ENCODE measurements around the gene PLCB4.
A peak's percentile ranks its signal among the peaks of the same experiment; 100 is the strongest.

PLCB4 gene

GRCh38 chr20:9319687-9320384 is 250.9 kb downstream of the PLCB4 start:
- Histone ChIP-seq H3K4me3 (ENCODE audit: low read depth, low read length) (no peak overlapping the region), H3K36me3 (replicated peaks) (no peaks in the 10 kb centered on the region), H3K27ac (no peak overlapping the region), H3K27me3 (replicated peaks) (no peaks in the 10 kb centered on the region)
- no peak for DNase-seq
- TF ChIP-seq CTCF (IDR thresholded peaks at IDR 0.05; ENCODE audit: low read depth, low read length, missing control alignments) = no peak
- in situ Hi-C loops (cut with HindIII; ENCODE audit: low pct_ligation_motif_present, low sequenced_read_pairs) = no loop called here

- Histone ChIP-seq H3K4me3 (ENCODE audit: low read depth, low read length) (no peak overlapping the region), H3K27me3 (replicated peaks) (no peaks in the 10 kb centered on the region), H3K36me3 (replicated peaks) (no peaks in the 10 kb centered on the region), H3K27ac (no peak overlapping the region)
- no peak for DNase-seq
- in situ Hi-C loops (cut with HindIII; ENCODE audit: low pct_ligation_motif_present, low sequenced_read_pairs) = no loop called here
- no peak for TF ChIP-seq CTCF (IDR thresholded peaks at IDR 0.05; ENCODE audit: low read depth, low read length, missing control alignments)
These were observed 252.1 kb downstream of the PLCB4 start for GRCh38 chr20:9321007-9321406.

- Histone ChIP-seq H3K4me3 (ENCODE audit: low read depth, low read length) (no peak overlapping the region), H3K36me3 (replicated peaks) (no peaks in the 10 kb centered on the region), H3K27ac (no peak overlapping the region), H3K27me3 (replicated peaks) (no peaks in the 10 kb centered on the region)
- in situ Hi-C loops (cut with HindIII; ENCODE audit: low pct_ligation_motif_present, low sequenced_read_pairs) = no loop called here
- no peak for DNase-seq
- TF ChIP-seq CTCF (IDR thresholded peaks at IDR 0.05; ENCODE audit: low read depth, low read length, missing control alignments) = no peak
These were observed 253.8 kb downstream of the PLCB4 start for GRCh38 chr20:9322661-9323060.

- H3K27me3 ChIP-seq (replicated peaks) = no peaks in the 10 kb centered on the region
- peak; percentile 80 for TF ChIP-seq CTCF (IDR thresholded peaks at IDR 0.05; ENCODE audit: low read depth, low read length, missing control alignments)
- no peaks in the 10 kb centered on the region for H3K36me3 ChIP-seq (replicated peaks)
- no peak overlapping the region for H3K4me3 ChIP-seq (ENCODE audit: low read depth, low read length)
- H3K27ac ChIP-seq = no peak overlapping the region
- DNase-seq = no peak
- in situ Hi-C loops (cut with HindIII; ENCODE audit: low pct_ligation_motif_present, low sequenced_read_pairs) = no loop called here
These were observed 254.7 kb downstream of the PLCB4 start for GRCh38 chr20:9323622-9324021.

- TF ChIP-seq CTCF (IDR thresholded peaks at IDR 0.05; ENCODE audit: low read depth, low read length, missing control alignments) = no peak
- no peaks in the 10 kb centered on the region for H3K27me3 ChIP-seq (replicated peaks)
- H3K36me3 ChIP-seq (replicated peaks) = no peaks in the 10 kb centered on the region
- H3K4me3 ChIP-seq (ENCODE audit: low read depth, low read length) = no peak overlapping the region
- no peak for DNase-seq
- no peak overlapping the region for H3K27ac ChIP-seq
- in situ Hi-C loops (cut with HindIII; ENCODE audit: low pct_ligation_motif_present, low sequenced_read_pairs) = no loop called here
These were observed 260.6 kb downstream of the PLCB4 start for GRCh38 chr20:9329355-9330101.
